ENCODE results near the gene GDI2. TPM values are rescaled to one million over a fixed set of nuclear protein-coding genes. Genes with fewer than 3 reads are reported as not detected.
"Not testable (repeated sequence)": the region's sequence is repeated elsewhere in the genome, so short reads cannot be mapped to it uniquely, and the experiment has no call there.

Gene GDI2
- polyA plus RNA-seq, 3 donors = 264 to 290 (median 276) TPM

DNA sequence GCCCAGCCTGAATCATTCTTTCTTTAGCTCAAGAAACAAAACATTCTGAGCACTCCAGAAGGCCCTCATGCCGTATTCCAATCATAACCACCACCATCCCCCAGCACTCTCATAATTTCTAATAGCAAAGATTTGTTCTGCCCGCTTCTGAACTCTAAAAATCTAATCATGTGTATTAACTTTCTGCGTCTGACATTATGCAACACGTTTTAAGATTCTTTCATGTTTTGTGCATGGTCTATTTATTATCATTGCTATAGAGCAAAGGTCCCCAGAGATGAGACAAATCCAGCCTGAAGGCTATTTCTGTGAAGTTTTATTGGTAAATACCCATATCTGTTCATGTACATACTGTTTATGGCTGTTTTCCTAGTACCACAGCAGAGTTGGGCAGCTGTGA is 8.8 kb downstream of the GDI2 start:
- no peak for DNase-seq

DNA sequence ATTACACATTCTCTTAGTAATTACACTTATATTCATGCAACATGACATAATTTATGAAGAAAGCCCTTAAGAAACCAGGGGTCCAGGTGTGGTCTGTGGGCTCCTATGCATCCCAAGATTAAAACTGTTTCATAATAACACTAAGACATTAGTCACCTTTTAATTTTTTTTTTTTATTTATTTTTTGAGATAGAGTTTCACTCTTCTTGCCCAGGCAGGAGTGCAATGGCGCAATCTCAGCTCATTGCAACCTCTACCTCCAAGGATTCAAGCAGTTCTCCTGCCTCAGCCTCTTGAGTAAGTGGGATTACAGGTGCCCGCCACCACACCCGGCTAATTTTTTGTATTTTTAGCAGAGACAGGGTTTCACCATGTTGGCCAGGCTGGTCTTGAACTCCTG is 12.5 kb downstream of the GDI2 start:
- no peak for DNase-seq

DNA sequence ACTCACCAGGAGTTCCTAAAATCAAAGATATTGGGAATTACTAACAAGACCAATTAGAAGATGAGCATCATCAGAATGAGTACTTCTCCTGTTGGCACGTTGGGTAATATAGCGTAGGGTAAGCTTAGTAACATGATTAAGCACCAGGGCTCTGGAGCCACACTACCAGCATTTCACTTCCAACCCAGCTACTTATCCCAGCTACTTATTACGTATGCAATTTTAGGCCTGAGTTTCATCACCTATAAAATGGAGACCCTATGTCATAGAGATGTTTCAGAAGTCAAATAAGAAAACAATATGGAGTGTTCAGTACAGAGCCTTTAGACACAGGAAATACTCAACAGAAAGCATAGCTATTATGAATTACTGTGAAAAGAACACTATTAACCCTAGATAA is 19.0 kb downstream of the GDI2 start:
- DNase-seq = no peak

DNA sequence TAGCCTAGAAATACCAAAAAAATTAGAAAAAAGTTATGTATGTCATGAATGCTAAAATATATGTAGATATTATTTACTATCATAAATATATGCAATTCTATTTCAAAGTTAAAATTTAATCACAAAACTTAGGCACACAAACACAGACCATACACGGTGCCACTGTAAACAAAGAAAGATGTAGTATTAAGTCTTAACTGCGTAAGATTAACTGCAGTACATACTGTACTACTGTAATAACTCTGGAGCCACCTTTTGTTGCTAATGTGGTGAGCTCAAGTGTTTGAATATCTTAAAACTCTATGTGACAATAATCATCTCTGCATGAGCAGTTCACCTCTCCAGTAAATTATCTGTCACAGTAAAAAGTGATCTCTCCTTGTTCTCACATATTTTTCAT is 23.6 kb downstream of the GDI2 start:
- no peak for DNase-seq

DNA sequence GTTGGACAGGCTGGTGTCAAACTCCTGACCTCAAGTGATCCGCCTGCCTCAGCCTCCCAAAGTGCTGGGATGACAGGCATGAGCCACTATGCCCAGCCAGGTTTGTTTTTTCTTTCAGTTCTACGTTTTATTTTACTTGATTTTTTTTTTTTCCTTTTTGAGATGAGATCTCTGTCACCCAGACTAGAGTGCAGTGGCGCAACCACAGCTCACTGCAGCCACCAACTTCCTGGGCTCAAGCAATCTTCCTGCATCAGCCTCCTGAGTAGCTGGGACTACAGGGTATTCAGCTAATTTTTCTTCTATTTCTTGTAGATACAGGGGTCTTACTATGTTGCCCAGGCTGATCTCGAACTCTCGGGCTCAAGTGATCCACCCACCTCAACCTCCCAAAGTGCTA is 24.3 kb downstream of the GDI2 start:
- no peak for DNase-seq

DNA sequence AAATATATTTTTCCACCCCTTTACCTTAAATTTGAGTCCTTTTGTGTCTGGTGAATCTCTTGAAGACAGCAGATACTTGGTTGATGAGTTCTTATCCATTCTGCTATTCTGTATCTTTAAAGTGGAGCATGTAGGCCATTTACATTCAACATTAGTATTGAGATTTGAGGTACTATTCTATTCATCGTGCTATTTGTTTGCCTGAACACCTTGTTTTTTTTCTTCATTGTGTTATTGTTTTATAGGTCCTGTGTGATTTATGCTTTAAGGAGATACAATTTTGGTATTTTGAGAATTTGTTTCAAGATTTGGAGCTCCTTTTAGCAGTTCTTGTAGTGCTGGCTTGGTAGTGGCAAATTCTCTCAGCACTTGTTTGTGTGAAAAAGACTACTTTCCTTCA is 29.9 kb downstream of the GDI2 start:
- no peak for DNase-seq

DNA sequence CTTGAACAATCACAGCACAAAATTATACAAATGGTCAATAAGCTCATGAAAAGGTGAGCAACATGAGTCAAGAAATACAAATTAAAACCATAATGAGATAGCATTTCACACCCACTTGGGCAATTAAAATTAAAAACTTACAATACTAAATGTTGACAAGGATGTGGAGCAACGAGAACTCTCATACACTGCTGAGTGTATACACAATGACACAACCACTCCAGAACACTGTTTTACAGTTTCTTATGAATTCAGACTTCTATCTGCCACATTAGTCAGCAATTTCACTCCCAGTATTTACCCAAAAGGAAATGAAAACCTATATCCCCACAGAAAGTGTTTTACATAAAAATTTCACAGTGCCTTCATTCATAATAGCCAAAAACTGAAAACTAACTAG is 31.1 kb downstream of the GDI2 start:
- no peak for DNase-seq

DNA sequence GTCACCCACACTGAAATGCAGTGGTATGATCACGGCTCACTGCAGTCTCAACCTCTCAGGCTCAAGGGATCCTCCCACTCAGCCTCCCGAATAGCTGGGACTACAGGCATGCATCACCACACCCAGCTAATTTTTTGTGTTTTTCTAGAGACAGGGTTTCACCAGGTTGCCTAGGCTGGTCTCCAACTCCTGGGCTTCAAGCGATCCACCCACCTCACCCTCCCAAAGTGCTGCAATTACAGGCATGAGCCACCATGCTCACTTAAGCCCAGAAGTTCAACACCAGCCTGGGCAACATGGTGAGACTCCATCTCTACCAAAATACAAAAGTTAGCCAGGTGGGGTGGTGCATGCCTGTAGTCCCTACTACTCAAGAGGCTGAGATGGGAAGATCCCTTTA is 33.5 kb downstream of the GDI2 start:
- no peak for DNase-seq

DNA sequence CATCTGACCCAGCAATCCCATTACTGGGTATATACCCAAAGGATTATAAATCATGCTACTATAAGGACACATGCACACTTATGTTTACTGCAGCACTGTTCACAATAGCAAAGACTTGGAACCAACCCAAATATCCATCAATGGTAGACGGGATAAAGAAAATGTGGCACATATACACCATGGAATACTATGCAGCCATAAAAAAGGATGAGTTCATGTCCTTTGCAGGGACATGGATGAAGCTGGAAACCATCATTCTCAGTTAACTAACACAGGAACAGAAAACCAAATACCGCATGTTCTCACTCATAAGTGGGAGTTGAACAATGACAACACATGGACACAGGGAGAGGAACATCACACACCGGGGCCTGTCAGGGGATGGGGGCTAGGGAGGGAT is 35.5 kb downstream of the GDI2 start:
- not testable (repeated sequence) for DNase-seq

DNA sequence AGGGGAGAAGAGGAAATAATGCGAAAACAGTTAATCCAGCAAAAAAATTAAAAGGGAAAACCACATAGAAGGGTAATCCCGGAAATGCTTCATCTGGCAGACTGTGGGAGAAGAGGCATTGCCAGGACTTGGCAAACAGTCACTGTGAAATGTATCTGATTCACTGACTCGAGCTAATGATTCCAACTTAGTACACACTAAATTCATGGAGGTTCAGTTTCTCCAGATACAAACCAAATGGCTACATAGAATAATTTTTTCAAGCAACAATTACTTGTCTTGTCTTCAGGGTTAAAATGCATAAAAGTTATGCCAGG is 36.4 kb downstream of the GDI2 start:
- DNase-seq = no peak

DNA sequence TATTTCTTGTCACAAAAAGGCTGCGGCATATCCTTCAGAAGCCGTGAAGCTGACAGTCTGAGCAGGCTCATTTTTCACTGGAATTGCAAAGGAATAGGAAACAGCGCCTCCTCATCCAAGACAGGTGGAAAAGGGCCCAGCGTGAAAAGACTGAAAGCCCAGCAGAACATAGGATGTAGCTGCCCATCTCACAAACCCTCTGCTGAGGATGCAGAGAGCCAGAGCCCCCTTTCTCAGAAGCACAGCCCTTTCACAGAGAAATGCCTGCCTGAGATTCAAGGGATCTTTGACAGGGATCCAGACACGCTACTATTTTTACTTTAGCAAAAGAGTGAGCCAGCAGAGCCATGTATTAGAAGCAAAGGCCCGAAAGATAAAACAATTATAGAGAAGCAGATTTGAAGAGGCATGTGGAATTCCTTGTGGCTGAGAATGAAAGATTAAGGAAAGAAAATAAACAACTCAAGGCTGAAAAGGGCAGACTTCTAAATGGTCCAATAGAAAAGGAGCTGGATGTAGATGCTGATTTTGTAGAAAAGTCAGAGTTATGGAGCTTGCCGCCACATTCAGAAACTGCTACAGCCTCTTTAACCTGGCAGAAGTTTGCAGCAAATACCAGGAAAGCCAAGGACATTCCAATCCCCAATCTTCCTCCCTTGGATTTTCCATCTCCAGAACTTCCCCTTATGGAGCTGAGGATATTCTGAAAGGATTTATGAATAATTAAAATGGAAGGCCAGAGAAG is 36.9 kb downstream of the GDI2 start:
- DNase-seq = no peak

DNA sequence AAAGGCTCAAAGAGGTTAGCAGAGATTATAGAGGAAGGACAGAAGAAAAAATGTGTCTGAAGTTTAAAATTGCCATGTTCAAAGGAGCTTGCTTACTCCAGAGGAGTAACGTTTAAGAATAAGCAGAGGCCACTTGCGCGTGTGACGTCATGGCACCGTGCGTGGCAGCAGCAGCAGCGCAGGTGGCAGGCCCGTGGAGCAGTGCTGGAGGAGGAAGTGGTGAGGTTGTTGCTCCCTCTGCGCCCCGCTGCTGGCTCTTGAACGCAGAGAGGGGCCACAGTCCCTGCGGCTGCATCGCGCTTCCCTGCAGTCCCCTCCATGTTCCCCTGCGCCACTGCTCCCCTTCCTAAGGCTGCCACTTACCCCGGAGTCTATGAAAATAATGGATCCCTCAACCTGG is 37.5 kb downstream of the GDI2 start:
- no peak for DNase-seq

DNA sequence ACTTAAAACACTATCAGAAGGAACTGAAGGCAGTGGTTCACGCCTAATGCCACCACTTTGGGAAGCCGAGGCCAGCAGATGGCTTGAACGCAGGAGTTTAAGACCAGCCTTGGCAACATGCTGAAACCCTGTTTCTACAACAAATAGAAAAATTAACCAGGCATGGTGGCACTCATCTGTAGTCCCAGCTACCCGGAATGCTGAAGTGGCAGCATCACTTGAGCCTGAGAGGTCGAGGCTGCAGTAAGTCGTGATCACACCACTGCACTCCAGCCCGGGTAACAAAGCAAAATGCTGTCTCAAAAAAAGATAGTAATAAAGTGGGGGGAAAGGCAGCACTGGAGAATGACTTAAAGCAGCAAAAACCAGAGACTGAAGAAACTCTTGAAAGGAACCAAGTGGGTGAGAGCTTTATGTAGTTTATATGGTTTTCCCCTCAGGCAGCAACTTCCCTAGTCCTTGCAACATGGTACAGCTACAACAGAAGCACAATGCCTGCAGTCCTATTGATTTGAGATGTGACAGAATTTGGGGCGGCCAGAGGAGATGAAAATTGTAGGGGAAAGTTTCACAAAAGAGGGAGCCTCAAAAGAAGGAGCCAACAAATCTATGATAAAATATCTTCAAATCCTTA is 38.1 kb downstream of the GDI2 start:
- no peak for DNase-seq

DNA sequence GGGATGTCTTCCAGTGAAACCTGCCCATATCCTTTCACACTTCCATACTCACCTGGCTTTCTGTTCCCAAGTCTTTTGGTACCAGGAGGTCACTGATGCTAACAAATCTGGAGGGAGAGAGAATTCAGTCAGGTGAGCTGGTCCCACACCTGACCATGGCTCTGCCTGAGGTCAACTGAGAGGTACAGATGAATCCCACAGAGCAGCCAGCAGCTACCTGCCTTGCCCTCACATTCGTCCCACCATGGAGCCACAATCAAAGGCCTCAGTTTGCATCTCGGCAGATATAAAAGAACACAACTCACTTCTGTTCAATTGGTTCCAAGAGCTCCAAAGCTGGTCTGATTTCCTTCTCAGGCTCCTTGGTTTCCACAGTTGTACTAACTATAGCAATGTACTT is 47.0 kb downstream of the GDI2 start:
- no peak for DNase-seq

DNA sequence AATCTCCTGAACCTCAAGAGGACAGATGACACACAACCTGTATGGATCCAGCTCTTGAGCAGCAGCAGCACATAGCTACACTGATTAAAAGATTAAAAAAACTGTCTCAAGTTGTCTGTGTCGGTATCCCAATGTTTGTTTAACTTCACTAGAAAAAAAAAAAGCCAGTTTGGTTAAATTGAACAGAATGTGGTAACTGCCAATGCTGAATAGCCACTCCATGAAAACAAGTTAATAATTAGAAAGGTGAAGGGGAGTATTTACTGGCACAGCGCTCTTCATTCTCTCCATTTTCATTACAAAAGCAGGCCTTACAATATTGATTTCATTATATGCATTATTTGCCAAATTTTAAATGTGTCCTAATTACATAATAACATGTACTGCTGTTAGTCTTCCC is 47.6 kb downstream of the GDI2 start:
- DNase-seq = no peak

DNA sequence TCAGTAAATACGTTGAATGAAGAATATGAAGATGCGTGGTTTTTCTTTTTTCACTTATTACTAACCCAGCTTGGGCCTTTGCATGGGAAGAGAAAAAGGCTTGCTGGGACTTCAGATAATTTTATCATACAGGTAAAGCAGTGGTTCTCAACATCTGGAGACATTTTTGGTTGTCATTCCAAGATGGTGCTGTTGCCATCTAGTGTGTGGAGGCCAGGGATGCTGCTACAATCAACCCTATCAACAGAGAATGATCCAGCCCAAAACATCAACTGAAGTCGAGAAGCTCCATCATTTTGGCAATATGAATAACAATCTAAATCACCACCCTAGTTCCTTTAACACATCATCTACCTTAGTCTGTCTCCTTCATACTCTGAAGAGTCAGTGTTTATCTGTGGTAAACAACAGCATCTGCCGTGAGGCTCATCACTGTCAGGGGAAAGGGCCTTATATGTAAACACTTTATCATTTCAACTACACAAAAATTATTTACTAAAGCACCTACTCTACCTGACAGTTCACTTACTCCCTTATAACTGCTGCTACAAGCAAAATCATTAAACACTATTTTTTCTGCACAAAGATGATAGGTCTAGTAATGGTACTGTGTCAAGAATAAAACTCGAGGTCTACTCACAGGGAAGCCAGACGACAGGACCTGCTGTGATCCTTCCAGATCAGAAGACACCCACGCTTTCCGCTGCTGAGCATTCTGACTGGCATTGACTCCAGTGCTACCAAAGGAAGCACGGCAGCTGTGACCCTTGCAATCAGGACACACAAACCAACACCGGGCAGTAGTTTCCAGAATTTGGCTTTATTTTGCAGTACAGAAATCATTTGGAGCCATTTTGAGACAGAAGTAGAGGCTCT is 48.6 kb downstream of the GDI2 start:
- no peak for DNase-seq

DNA sequence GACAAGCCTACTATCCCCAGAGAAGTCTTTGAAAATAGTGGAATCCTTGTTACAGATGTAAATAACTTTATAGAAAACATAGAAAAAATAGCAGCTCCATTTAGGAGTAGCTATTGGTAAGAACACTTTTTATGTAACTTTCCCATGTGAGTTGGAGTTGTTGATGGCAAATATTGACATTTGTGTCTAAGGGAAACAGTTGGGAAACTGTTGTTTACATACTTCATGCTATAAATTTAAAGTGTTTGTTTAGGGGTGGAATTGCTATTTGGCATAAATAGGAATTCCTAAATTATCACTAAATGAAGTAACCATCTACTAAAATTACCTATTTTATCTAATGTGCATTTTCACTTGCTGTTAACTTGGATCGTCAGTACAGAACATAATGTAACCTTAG is 50.7 kb downstream of the GDI2 start:
- no peak for DNase-seq

DNA sequence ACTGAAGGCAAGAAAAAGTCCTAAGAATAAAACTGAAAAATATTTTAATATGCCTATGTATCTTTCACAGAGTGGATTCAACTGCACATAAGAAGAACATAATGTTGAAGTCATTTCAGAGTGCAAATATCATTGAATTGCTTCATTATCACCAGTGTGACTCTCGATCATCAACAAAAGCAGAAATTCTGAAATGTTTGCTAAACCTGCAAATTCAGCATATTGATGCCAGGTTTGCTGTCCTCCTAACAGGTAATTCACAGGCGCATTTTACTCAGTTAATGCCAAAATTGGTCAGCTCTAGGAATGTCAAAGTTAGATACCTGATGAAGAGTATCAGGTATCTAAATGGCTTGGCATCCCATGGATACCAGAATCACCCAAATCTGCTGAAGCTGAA is 52.0 kb downstream of the GDI2 start:
- DNase-seq = no peak

DNA sequence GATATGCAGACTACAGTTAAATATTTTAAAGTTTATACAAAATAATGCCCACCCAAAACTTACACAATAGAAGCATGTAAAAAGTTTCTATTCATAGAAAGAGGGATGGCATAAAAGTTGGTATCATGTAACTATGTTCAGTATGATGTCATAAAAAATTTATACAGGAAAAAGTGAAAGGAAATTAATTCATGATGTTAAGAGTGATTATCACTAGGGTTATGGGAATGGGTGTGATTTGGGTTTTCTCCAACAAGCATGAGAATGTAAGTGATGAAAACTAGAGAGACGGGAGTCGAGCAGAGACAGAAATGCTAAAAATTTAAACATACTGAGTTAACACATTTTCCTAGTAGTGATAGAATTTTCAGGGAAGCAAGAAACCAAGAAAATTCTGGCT is 52.7 kb downstream of the GDI2 start:
- DNase-seq = no peak

DNA sequence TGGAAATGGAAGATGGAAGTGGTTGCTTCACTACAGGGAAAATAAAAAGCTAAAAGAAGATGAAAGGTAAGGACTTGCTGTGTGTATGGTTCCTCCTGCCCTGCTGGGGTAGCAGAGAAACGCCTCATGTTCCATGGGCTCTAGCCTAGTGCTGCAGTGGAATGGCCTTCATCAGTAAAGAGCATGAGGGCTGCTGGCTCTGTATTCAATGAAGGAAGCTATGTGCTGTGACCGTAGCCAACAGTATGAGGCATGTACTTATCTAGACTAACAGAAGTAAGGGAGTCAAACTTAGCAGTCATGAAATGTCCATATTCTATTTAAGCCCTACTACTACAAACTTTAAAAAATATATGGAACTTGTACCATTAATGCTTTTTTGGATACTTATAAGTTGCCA is 54.3 kb downstream of the GDI2 start:
- DNase-seq = no peak

DNA sequence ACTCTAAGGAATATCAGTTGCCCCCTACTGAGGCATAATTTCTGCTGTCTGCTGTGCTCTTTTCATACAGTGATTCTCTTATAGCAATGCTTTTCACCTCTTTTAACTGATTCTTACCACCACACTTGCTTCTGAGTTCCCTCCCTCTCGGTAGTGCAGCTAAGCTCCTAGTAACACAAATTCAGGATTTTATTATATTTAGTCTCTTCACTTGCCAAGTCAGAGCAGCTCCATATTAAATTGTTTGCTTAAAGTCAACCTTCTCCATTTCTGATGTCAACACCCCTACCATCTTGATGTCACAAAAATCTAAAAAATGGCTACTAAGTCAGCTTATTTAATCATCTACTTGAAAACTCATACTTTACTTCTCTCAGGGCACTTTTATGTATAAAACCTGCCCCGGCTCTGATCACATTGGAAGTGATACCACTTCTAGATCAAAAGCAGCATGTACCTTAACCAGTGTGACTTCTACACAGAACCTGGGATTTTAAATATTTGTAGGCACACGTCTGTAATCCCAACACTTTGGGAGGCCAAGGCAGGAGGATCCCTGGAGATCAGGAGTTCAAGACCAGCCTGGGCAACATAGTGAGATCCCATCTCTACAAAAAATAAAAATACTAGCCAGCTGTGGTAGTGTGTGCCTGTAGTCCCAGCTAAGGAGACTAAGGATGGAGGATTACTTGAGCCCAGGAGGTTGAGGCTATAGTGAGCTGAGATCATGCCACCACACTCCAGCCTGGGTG is 55.3 kb downstream of the GDI2 start:
- no peak for DNase-seq

DNA sequence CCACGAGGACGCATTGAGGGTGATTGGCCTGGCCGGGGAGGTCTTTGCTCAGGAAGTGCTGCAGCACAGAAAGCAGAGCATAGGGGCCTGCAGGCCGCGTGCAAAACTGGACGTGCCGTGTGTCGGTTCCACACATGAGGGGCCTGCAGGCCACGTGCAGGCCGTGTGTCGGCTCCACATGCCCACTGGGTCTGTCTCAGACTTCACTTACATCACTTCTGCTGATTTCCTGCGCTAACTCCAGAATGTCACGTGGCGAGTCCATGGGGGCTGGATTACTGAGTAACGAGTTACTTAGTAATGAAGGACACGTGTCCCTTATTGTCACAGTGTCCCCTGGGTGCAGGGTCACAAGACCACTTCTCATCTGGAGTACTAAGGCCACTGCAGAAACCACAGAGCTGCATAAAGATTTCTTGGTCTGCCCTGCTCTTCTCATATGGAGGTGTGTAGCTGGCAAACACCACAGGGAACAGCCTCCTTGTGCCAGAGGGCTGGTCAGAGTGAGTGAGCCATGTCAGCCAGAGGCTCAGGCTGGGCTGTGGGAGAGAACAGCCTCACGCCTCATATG is 60.8 kb downstream of the GDI2 start:
- DNase-seq = no peak

Measured in renal pelvis (tissue), 4 donors.